HuH-7 (cell line): ENCODE results near the gene VILL.
"Not testable (repeated sequence)": the region's sequence is repeated elsewhere in the genome, so short reads cannot be mapped to it uniquely, and the experiment has no call there.

ENCODE experiments used
- DNase-seq: peaks from one replicate; pipeline ENCODE4 v3.0.0; 2011; ENCODE audit warnings: low spot score

VILL gene

GRCh38 chr3:38036286-38036685 is 45.7 kb downstream of the VILL start:
- DNase-seq = no peak

GRCh38 chr3:38036906-38037305 is 46.3 kb downstream of the VILL start:
- no peak for DNase-seq

DNA sequence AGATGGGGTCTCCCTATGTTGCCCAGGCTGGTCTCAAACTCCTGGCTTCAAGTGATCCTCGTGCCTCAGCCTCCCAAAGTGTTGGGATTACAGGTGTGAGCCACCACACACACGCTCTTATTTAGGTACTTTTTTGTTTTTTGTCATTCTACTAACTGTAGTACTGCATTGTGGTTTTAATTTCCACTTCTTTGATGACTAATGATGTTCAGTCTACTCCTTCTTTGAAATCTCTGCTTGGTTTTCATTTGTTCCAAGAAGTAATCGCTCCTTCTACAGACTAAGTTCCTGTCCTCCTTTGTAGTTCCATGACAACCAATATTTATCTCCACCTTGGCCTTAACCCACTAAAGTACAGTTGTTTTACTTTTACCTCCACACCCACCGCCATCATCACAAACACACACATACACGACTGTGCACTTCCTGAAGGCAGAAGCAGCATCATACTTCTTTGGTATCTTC is 47.9 kb downstream of the VILL start:
- DNase-seq = no peak

- no peak for DNase-seq
Measured at GRCh38 chr3:38039101-38039898, 48.7 kb downstream of the VILL start, which contains the start of gene DLEC1. Gene DLEC1, plus strand, starts transcription at chr3:38039208. Its CDS starts 18 bp downstream, at chr3:38039226.

DNA sequence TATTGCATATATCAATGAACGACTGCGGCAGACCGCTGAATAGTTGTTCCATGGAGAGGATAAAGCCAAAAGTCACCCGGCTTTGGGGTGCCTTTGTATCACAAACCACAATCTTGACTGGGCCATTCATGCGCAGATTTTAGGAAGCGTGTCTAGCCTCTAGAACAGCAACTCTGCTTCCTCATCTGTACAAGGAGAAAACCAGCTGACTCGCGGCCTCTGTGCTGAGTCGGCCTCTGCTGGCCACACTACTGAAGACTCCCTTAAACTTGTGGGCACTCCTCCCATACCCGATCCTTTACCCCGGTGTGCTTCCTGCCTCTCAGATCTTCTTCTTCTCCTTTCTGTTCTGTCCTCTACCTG is 49.3 kb downstream of the VILL start:
- no peak for DNase-seq

DNA sequence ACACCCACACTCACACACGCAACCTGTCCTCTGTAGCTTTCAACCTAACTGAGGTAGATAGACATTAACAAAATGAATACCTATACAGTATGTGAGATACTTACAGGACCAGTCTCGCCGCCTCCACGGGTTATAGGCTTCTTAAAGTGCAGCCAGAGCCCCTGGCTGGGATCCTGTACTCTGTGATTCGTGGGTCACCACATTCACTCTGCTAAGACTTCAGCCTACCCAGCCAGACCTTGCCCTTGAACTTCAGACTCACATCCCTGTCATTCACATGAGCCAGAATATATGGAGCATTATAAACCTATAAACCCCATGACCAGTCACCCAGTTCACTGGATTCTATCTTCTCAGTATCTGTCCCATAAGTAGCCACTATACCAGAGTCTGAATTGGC is 49.8 kb downstream of the VILL start:
- no peak for DNase-seq

DNA sequence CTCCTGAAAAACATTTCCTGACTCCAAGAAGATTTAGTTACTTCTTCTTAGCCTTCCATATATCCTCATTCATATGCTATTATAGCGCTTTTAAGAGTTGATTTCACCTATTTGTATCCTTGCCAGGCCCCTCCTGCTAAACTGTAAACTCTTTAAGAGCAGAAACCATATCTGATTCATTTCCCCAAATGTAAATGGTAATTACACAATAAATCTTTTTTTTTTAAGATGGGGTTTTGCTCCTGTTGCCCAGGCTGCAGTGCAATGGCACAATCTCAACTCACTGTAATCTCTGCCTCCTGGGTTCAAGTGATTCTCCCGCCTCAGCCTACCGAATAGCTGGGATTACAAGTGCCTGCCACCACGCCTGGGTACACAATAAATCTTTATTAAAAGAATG is 52.9 kb downstream of the VILL start:
- no peak for DNase-seq

DNA sequence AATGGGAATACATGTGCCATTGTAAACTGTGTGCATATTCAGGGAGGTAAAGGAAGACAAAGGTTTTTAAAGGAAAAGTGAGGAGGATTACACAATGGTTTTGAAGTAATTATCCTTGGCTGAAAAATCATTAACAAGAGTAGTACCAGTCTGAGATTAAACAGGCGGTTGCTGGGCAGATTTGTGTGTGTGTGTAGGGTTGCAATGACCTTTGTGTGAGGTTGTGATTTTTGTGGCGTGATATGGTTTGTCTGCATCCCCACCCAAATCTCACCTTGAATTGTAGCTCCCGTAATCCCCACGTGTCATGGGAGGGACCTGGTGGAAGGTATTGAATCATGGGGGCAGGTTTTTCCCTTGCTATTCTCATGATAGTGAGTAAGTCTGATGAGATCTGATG is 55.4 kb downstream of the VILL start:
- no peak for DNase-seq

- no peak for DNase-seq
Measured at GRCh38 chr3:38046821-38047220, 56.2 kb downstream of the VILL start.

- DNase-seq = no peak
Measured at GRCh38 chr3:38047896-38048295, 57.3 kb downstream of the VILL start.

DNA sequence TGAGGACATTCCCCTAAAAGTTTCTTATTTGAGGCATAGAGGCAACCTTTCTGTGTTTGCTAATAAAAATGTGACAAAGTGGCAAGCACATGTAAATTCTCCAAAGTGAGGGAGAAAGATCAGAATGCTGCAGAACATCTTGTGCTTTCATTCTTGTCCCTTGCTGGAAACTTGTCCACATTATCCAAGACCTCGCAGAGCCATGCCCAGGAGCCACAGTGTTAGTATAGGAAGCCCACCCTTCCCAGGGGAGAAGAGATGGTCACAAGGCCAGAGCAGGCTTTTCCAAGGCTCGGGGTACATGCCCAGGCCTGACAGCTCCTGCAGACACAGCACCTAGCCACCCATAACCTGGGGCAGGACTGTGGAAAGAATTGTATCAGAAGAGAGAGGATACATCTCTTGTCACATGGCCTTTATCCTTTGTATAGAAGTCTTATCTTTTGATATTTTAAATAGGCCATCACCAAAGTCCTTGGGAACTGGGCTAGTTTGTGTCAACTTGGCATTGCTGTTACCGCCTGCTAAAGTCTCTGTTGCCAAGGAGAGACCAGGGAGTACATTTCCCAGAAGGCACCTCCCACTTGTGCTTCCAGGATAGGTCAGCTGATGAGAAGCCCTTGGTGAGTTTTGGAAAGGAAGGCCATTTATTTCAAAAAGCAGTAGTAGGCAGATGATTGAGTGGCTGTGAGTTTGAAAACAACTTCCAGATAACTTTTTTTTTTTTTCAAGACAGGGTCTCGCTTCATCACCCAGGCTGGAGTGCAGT is 59.0 kb downstream of the VILL start:
- DNase-seq = no peak

- DNase-seq = no peak
Measured at GRCh38 chr3:38051131-38051530, 60.5 kb downstream of the VILL start.

- not testable (repeated sequence) for DNase-seq
Measured at GRCh38 chr3:38053286-38053685, 62.7 kb downstream of the VILL start.

DNA sequence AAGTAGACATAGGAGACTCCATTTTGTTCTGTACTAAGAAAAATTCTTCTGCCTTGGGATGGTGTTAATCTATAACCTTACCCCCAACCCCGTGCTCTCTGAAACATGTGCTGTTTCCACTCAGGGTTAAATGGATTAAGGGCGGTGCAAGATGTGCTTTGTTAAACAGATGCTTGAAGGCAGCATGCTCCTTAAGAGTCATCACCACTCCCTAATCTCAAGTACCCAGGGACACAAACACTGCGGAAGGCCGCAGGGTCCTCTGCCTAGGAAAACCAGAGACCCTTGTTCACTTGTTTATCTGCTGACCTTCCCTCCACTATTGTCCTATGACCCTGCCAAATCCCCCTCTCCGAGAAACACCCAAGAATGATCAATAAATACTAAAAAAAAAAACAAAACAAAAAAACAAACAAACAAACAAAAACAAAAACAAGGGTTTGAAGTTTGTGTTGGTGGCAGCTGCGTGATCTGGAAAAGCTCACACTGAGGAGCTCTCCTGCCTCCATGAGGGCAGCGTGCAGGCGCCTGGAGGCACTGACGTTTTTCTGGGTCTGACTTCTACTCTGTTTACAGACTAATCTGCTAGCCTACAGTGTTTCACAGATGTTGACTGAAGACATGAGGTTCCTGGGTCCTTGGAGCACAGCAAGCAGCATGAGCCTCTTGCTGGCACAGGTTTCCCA is 63.4 kb downstream of the VILL start:
- not testable (repeated sequence) for DNase-seq

GRCh38 chr3:38054499-38055001 is 64.0 kb downstream of the VILL start:
- DNase-seq = no peak
